PC-9 (cell line): ENCODE results near the gene ZCCHC2.

Source experiments
- CTCF ChIP-seq: fragments of 200-600 bp; sonication (generic); conservative IDR thresholded peaks from 2 replicates; pipeline ENCODE4 v1.6.1; 2017; ENCODE audit warnings: mixed run types, antibody characterized with exemption, mild to moderate bottlenecking, moderate library complexity
- EZH2 ChIP-seq: fragments of 200-600 bp; sonication (generic); IDR thresholded peaks from 2 replicates; pipeline ENCODE4 v1.8.0; 2017; ENCODE audit warnings: antibody characterized with exemption, low read depth

- TF ChIP-seq CTCF (no peak), EZH2 (no peak)
These were observed 86.9 kb downstream of the ZCCHC2 start for GRCh38 chr18:62609764-62610163.
